SHP77 treated with DMSO at 0.1 percent for 48 hours (cell line): ENCODE data around the gene CCNB3.
"Not testable (repeated sequence)": the region's sequence is repeated elsewhere in the genome, so short reads cannot be mapped to it uniquely, and the experiment has no call there.

Experiments
- DNase-seq: peaks from one replicate; lab custom pipeline; 2025; lab: John Stamatoyannopoulos, UW

The CCNB3 gene

GRCh38 chrX:50204364-50204899 lies at the start of gene CCNB3:
TSS of gene CCNB3 (plus strand) at chrX:50204765. CDS start at chrX:50285164, 80,399 bp downstream.
- DNase-seq, result peak; percentile 5

- DNase-seq, result no peak
These were observed 46.9 kb upstream of the CCNB3 start for GRCh38 chrX:50157545-50158135.

GRCh38 chrX:50158593-50158992 lies 46.0 kb upstream of the CCNB3 start:
- no peak for DNase-seq

- no peak for DNase-seq
These were observed 43.4 kb upstream of the CCNB3 start for GRCh38 chrX:50161127-50161526.

- no peak for DNase-seq
These were observed 38.8 kb upstream of the CCNB3 start for GRCh38 chrX:50165727-50166126.

GRCh38 chrX:50167366-50167765 lies 37.2 kb upstream of the CCNB3 start:
- no peak for DNase-seq

- DNase-seq, result no peak
These were observed 36.3 kb upstream of the CCNB3 start for GRCh38 chrX:50168241-50168687.

GRCh38 chrX:50169717-50170116 lies 34.8 kb upstream of the CCNB3 start:
- DNase-seq, result no peak

GRCh38 chrX:50180073-50180940 lies 24.3 kb upstream of the CCNB3 start:
- no peak for DNase-seq

GRCh38 chrX:50183891-50184290 lies 20.7 kb upstream of the CCNB3 start:
- DNase-seq, result no peak

- no peak for DNase-seq
These were observed 15.5 kb upstream of the CCNB3 start for GRCh38 chrX:50188859-50189600.

GRCh38 chrX:50198348-50198747 lies 6.2 kb upstream of the CCNB3 start:
- DNase-seq, result no peak

GRCh38 chrX:50200907-50201306 lies 3.7 kb upstream of the CCNB3 start, which contains the start of gene AKAP4:
TSS of gene AKAP4 (minus strand) at chrX:50201007. CDS start at chrX:50200889, 118 bp downstream.
- DNase-seq, result no peak

- DNase-seq, result no peak
These were observed 2.0 kb upstream of the CCNB3 start for GRCh38 chrX:50202539-50202938.

- DNase-seq, result no peak
These were observed 2.2 kb downstream of the CCNB3 start for GRCh38 chrX:50206753-50207152.

GRCh38 chrX:50211510-50211909 lies 6.9 kb downstream of the CCNB3 start:
- no peak for DNase-seq

- DNase-seq, result no peak
These were observed 76.7 kb downstream of the CCNB3 start for GRCh38 chrX:50281253-50281652.

- no peak for DNase-seq
These were observed 122.7 kb downstream of the CCNB3 start for GRCh38 chrX:50327235-50327634.

- DNase-seq, result not testable (repeated sequence)
These were observed 128.1 kb downstream of the CCNB3 start for GRCh38 chrX:50332668-50333067.

- no peak for DNase-seq
These were observed 128.7 kb downstream of the CCNB3 start for GRCh38 chrX:50333308-50333707.

- DNase-seq, result no peak
These were observed 139.4 kb downstream of the CCNB3 start for GRCh38 chrX:50343917-50344316.

- DNase-seq, result no peak
These were observed 168.4 kb downstream of the CCNB3 start for GRCh38 chrX:50372966-50373365.
